ENCODE data around the gene C19orf12. TPM values are rescaled to one million over a fixed set of nuclear protein-coding genes. Genes with fewer than 3 reads are reported as not detected.

The C19orf12 gene
- total RNA-seq, 1 experiment from 2014 or later = 10.0 TPM

DNA sequence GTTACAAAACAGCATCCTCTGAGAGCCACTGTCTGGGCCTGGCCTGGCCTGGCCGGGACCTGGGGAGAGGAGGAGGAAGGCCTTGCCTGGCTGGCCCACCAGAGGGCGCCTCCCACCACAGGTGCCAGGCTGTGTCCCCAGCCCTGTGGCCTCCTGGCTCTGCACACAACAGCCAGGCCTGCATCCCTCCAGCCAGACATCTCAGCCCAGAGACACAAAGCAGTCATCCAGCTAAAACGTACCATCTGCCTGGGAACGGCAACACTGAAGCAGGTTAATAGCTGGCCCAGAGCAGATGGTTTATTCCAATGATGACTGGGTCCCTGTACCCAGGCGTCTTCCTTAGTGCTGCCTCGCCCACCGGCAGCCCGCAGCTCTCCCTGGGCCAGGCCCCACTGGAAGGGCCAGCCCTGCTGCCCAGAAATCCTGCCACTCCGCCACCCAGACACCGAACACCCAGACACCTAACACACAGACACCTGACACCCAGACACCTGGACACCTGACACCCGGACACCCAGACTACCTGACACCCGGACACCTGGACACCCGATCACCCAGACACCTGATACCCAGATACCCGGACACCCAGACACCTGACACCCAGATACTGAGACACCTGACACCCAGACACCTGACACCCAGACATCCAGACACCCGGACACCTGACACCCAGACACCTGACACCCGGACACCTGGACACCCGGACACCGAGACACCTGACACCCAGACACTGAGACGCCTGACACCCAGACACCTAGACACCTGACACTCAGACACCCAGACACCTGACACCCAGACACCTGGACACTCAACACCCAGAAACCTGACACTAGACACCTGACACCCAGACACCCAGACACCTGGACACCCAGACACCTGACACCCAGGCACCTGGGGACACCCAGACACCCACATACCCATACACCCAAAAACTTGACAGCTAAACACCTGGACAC, 20.1 kb downstream of the C19orf12 start:
- DNase-seq (ENCODE audit: low read depth, low spot score) (no peak), ATAC-seq (peak; percentile 99)
- H3K9me2 ChIP-seq (ENCODE audit: insufficient read depth) = no peaks in the 10 kb centered on the region
- no peak overlapping the region for H3K9ac ChIP-seq (ENCODE audit: low read length)
- H3K4me3 ChIP-seq (replicated peaks in 1 of 2; ENCODE audit: low read depth in 1 of 2, low read length in 2 of 2) = no peak overlapping the region
- H3K79me2 ChIP-seq (ENCODE audit: insufficient read depth, low read length) = no peaks in the 10 kb centered on the region
- H3K4me1 ChIP-seq (ENCODE audit: control insufficient read depth in 1 of 2, insufficient read depth in 2 of 2, low read length in 2 of 2) = peaks cover 0 to 6% of the 10 kb centered on the region in 2 experiments; a peak in 1 of 4 replicates
- no peaks in the 10 kb centered on the region for H3K36me3 ChIP-seq (ENCODE audit: control insufficient read depth in 1 of 2, insufficient read depth in 2 of 2, low read length in 2 of 2)
- RAD21 ChIA-PET (ENCODE audit: low non-redundant PET in 1 of 2, low total read pairs in 2 of 2, uncharacterized antibody in 2 of 2, unreplicated experiment in 2 of 2) = no interaction called here
- POLR2A ChIA-PET = no interaction called here
- peak overlapping the region; percentile 35; the same call in 1 of the 2 replicates for H3K27ac ChIP-seq (ENCODE audit: low read depth, low read length)
- TF ChIP-seq ZFX (IDR thresholded peaks at IDR 0.05) = no peak
- TF ChIP-seq, protein P1, sequence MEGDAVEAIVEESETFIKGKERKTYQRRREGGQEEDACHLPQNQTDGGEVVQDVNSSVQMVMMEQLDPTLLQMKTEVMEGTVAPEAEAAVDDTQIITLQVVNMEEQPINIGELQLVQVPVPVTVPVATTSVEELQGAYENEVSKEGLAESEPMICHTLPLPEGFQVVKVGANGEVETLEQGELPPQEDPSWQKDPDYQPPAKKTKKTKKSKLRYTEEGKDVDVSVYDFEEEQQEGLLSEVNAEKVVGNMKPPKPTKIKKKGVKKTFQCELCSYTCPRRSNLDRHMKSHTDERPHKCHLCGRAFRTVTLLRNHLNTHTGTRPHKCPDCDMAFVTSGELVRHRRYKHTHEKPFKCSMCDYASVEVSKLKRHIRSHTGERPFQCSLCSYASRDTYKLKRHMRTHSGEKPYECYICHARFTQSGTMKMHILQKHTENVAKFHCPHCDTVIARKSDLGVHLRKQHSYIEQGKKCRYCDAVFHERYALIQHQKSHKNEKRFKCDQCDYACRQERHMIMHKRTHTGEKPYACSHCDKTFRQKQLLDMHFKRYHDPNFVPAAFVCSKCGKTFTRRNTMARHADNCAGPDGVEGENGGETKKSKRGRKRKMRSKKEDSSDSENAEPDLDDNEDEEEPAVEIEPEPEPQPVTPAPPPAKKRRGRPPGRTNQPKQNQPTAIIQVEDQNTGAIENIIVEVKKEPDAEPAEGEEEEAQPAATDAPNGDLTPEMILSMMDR (IDR thresholded peaks at IDR 0.05 in 2 of 3, conservative IDR thresholded peaks at IDR 0.05 in 1 of 3; ENCODE audit: borderline replicate concordance in 1 of 3, insufficient read depth in 1 of 3, low read depth in 2 of 3, low read length in 2 of 3) = peak; percentile 56 to 95 (median 83); a peak in 5 of 6 replicates
- no peak for TF ChIP-seq YY1 (IDR thresholded peaks at IDR 0.05; ENCODE audit: extremely low read depth, insufficient replicate concordance, low read depth, low read length)
- TF ChIP-seq RAD21 (IDR thresholded peaks at IDR 0.05; ENCODE audit: low read depth) = peak; percentile 73
- no peak for TF ChIP-seq SIN3A (IDR thresholded peaks at IDR 0.05; ENCODE audit: low read depth)
- TF ChIP-seq SRF (IDR thresholded peaks at IDR 0.05; ENCODE audit: low read depth) = no peak
- no peak overlapping the region for H3K4me2 ChIP-seq (ENCODE audit: low read length)
- no peaks in the 10 kb centered on the region for H3K27me3 ChIP-seq (ENCODE audit: insufficient read depth, low read length)
- no TSS peak for BruUV-seq (replicated peaks)
- intact Hi-C loops (cut with micrococcal nuclease) = loop anchor here (1.0 kb wide), 1 partner anchor 21 kb away; no protein-coding TSS in a partner anchor
- CTCF ChIA-PET = interaction anchor here (0.8 to 1.1 kb wide), 2 partner anchors 22 to 85 kb away, joined by 3 to 6 read pairs; no protein-coding TSS in a partner anchor
- no peaks in the 10 kb centered on the region for H3K9me3 ChIP-seq (ENCODE audit: control insufficient read depth in 1 of 2, insufficient read depth in 1 of 2, low read depth in 1 of 2, low read length in 2 of 2)
- no peaks in the 10 kb centered on the region for H4K20me1 ChIP-seq (ENCODE audit: insufficient read depth)
- H2AFZ ChIP-seq (ENCODE audit: low read depth, low read length, poor library complexity, severe bottlenecking) = no peak overlapping the region

Measured in HCT116 (cell line).